GM23338 (cell line): ENCODE measurements around the gene HELZ. TPM values are rescaled to one million over a fixed set of nuclear protein-coding genes. Genes with fewer than 3 reads are reported as not detected.

Experiments
- ATAC-seq: fragments of 200-7000 bp; cut with Tn5 transposase; 3 replicates; pipeline ENCODE4 v1.9.1; 2020
- DNase-seq: peaks from one replicate; pipeline ENCODE4 v3.0.0-alpha.2; 2015; ENCODE audit warnings: low spot score
- H2AFZ ChIP-seq: fragments of 200-600 bp; sonication (generic); 2 replicates; pipeline ENCODE4 v1.8.0; 2016; ENCODE audit warnings: antibody characterized with exemption, mild to moderate bottlenecking, moderate library complexity
- H3F3A ChIP-seq: fragments of 200-600 bp; sonication (generic); replicated peaks from 2 replicates; pipeline ENCODE4 v1.8.0; 2017; ENCODE audit warnings: antibody characterized with exemption, mixed run types, low read depth
- H3K27ac ChIP-seq: fragments of 200-600 bp; sonication (generic); 2 replicates; pipeline ENCODE4 v1.6.1; 2016; ENCODE audit warnings: low read depth
- H3K27me3 ChIP-seq: fragments of 200-600 bp; sonication (generic); 2 replicates; pipeline ENCODE4 v1.8.0; 2016; ENCODE audit warnings: mild to moderate bottlenecking, mixed run types, moderate library complexity; ENCODE audit not compliant: insufficient read depth
- H3K36me3 ChIP-seq: fragments of 200-600 bp; sonication (generic); 2 replicates; pipeline ENCODE4 v1.8.0; 2016; ENCODE audit warnings: mild to moderate bottlenecking; ENCODE audit not compliant: insufficient read depth
- H3K4me1 ChIP-seq: fragments of 200-600 bp; sonication (generic); 2 replicates; pipeline ENCODE4 v1.8.0; 2016; ENCODE audit warnings: mild to moderate bottlenecking, moderate library complexity; ENCODE audit not compliant: insufficient read depth
- H3K4me2 ChIP-seq: fragments of 200-600 bp; sonication (generic); 2 replicates; pipeline ENCODE4 v1.7.1; 2017; ENCODE audit warnings: mixed run types
- H3K4me3 ChIP-seq: fragments of 200-600 bp; sonication (generic); 2 replicates; pipeline ENCODE4 v1.6.1; 2016; ENCODE audit warnings: mixed run types
- H3K79me2 ChIP-seq: fragments of 200-600 bp; sonication (generic); replicated peaks from 2 replicates; pipeline ENCODE4 v1.8.0; 2017; ENCODE audit warnings: mild to moderate bottlenecking; ENCODE audit not compliant: insufficient read depth
- H3K9me2 ChIP-seq: fragments of 200-600 bp; sonication (generic); 2 replicates; pipeline ENCODE4 v1.8.0; 2017; ENCODE audit not compliant: insufficient read depth
- H4K20me1 ChIP-seq: fragments of 200-600 bp; sonication (generic); replicated peaks from 2 replicates; pipeline ENCODE4 v1.8.0; 2017; ENCODE audit warnings: mild to moderate bottlenecking; ENCODE audit not compliant: insufficient read depth
- H3K27ac Mint-ChIP-seq: 2 replicates; pipeline ENCODE4 v1.8.0; 2020; ENCODE audit warnings: inconsistent platforms, mild to moderate bottlenecking, moderate library complexity, mixed read lengths
- H3K27me3 Mint-ChIP-seq: 3 replicates; pipeline ENCODE4 v1.8.0; 2022; ENCODE audit warnings: low read depth, mild to moderate bottlenecking, moderate library complexity, mixed read lengths, inconsistent platforms; ENCODE audit not compliant: insufficient read depth, poor library complexity
- H3K36me3 Mint-ChIP-seq: 3 replicates; pipeline ENCODE4 v1.8.0; 2021; ENCODE audit warnings: low read depth, mild to moderate bottlenecking, inconsistent platforms, moderate library complexity, mixed read lengths
- H3K4me1 Mint-ChIP-seq: 3 replicates; pipeline ENCODE4 v1.8.0; 2020; ENCODE audit warnings: mild to moderate bottlenecking, inconsistent platforms, mixed read lengths
- H3K4me3 Mint-ChIP-seq: 3 replicates; pipeline ENCODE4 v1.8.0; 2021; ENCODE audit warnings: moderate library complexity, mild to moderate bottlenecking, inconsistent platforms, mixed read lengths
- H3K9me3 Mint-ChIP-seq: 3 replicates; pipeline ENCODE4 v1.8.0; 2020; ENCODE audit warnings: moderate library complexity, mild to moderate bottlenecking, inconsistent platforms, mixed read lengths
- CREB1 ChIP-seq: fragments of 250-450 bp; sonication (Bioruptor Pico); IDR thresholded peaks from 2 replicates; pipeline ENCODE4 v1.5.0; 2020; ENCODE audit warnings: low read depth, mild to moderate bottlenecking, moderate library complexity
- ETS1 ChIP-seq: IDR thresholded peaks from 2 replicates; pipeline ENCODE4 v1.6.1; 2016; ENCODE audit warnings: antibody characterized with exemption
- EZH2 ChIP-seq: fragments of 200-600 bp; sonication (generic); IDR thresholded peaks from one replicate; pipeline ENCODE4 v1.8.0; 2017; ENCODE audit warnings: antibody characterized with exemption, mild to moderate bottlenecking, low read depth; ENCODE audit not compliant: unreplicated experiment
- JUNB ChIP-seq: IDR thresholded peaks from one replicate; pipeline ENCODE4 v1.6.1; 2016; ENCODE audit warnings: antibody characterized with exemption; ENCODE audit not compliant: unreplicated experiment
- POLR2AphosphoS5 ChIP-seq: IDR thresholded peaks from 2 replicates; pipeline ENCODE4 v1.6.1; 2016; ENCODE audit warnings: antibody characterized with exemption, low read depth
- STAT1 ChIP-seq: IDR thresholded peaks from one replicate; pipeline ENCODE4 v1.6.1; 2016; ENCODE audit warnings: antibody characterized with exemption; ENCODE audit not compliant: unreplicated experiment
- ZNF114 ChIP-seq: fragments of 250-450 bp; sonication (Bioruptor Pico); IDR thresholded peaks from 2 replicates; pipeline ENCODE4 v1.5.0; 2020; ENCODE audit warnings: mild to moderate bottlenecking, moderate library complexity
- ZNF462 ChIP-seq: fragments of 250-450 bp; sonication (Bioruptor Pico); IDR thresholded peaks from 2 replicates; pipeline ENCODE4 v1.5.0; 2020; ENCODE audit warnings: mild to moderate bottlenecking, moderate library complexity
- polyA plus RNA-seq: library from polyadenylated mRNA; unstranded; fragments of >200 nt; fragmentation: Nextera tagmentation; extraction: Ambion mirVana; gene quantifications from 2 replicates; pipeline ENCODE4 v1.2.1, GENCODE V29; 2016
- total RNA-seq: library from RNA; depleted of rRNA; stranded (reverse); fragments of >200 nt; shearing (Covaris generic); gene quantifications from 2 replicates; pipeline ENCODE4 v1.2.3, GENCODE V29; 2014
- TF ChIP-seq, protein P1 (sequence below): IDR thresholded peaks from one replicate; pipeline ENCODE4 v1.6.1; 2018; ENCODE audit warnings: antibody characterized with exemption; ENCODE audit not compliant: unreplicated experiment
- TF ChIP-seq, protein P2 (sequence below), 2 experiments: fragments of 200-600 bp in 1 of 2; sonication (generic) in 1 of 2; conservative IDR thresholded peaks; 2 replicates each; pipeline versions ENCODE4 v1.5.1 to v1.6.1; 2016 to 2017; ENCODE audit warnings: antibody characterized with exemption in 2 of 2, low read depth in 2 of 2, mild to moderate bottlenecking in 2 of 2, moderate library complexity in 1 of 2

HELZ gene
- total and polyA plus RNA-seq, 2 experiments from 2014 or later, result 38.9 to 62.0 TPM

GRCh38 chr17:67069603-67070136, 175.3 kb downstream of the HELZ start (continued):
- TF ChIP-seq, protein P1, sequence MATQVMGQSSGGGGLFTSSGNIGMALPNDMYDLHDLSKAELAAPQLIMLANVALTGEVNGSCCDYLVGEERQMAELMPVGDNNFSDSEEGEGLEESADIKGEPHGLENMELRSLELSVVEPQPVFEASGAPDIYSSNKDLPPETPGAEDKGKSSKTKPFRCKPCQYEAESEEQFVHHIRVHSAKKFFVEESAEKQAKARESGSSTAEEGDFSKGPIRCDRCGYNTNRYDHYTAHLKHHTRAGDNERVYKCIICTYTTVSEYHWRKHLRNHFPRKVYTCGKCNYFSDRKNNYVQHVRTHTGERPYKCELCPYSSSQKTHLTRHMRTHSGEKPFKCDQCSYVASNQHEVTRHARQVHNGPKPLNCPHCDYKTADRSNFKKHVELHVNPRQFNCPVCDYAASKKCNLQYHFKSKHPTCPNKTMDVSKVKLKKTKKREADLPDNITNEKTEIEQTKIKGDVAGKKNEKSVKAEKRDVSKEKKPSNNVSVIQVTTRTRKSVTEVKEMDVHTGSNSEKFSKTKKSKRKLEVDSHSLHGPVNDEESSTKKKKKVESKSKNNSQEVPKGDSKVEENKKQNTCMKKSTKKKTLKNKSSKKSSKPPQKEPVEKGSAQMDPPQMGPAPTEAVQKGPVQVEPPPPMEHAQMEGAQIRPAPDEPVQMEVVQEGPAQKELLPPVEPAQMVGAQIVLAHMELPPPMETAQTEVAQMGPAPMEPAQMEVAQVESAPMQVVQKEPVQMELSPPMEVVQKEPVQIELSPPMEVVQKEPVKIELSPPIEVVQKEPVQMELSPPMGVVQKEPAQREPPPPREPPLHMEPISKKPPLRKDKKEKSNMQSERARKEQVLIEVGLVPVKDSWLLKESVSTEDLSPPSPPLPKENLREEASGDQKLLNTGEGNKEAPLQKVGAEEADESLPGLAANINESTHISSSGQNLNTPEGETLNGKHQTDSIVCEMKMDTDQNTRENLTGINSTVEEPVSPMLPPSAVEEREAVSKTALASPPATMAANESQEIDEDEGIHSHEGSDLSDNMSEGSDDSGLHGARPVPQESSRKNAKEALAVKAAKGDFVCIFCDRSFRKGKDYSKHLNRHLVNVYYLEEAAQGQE, result no peak
- no peak for TF ChIP-seq POLR2AphosphoS5

DNA sequence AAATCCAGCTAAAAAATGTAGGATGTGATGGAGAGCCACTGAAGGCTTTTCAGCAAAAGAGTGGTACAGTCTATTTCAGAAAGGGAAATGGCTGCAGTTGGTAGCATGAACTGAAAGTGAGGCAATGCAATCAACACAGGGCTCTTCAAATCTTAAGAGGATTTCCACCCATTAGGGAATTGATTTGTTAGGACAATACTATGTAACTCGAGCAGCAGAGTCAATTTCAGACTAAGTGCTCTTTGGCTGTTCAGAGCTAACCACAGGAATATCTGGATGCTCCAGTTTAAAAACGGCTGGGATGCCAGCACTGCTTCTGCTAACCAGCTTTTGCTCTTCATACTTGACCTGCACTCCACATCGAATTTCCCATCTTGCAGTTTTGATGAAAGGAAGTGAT, 176.0 kb downstream of the HELZ start:
- Histone ChIP-seq H3K36me3 (no peaks in the 10 kb centered on the region), H3K4me1 (no peaks in the 10 kb centered on the region), H3K79me2 (no peaks in the 10 kb centered on the region), H4K20me1 (no peaks in the 10 kb centered on the region), H3K4me2 (no peak overlapping the region), H3K4me3 (no peak overlapping the region), H3K27me3 (no peaks in the 10 kb centered on the region), H3K27ac (no peak overlapping the region), H3K9me2 (no peaks in the 10 kb centered on the region), H2AFZ (no peak overlapping the region), H3F3A (no peaks in the 10 kb centered on the region)
- Mint-ChIP-seq H3K27me3 (peaks cover 5% of the 10 kb centered on the region), H3K27ac (no peak overlapping the region), H3K4me1 (no peaks in the 10 kb centered on the region), H3K9me3 (no peaks in the 10 kb centered on the region), H3K36me3 (no peaks in the 10 kb centered on the region), H3K4me3 (no peak overlapping the region)
- DNase-seq (no peak), ATAC-seq (no peak)
- TF ChIP-seq CREB1 (CRISPR knock-in tag) (no peak), STAT1 (no peak), ZNF462 (no peak), JUNB (no peak), ZNF114 (CRISPR knock-in tag) (no peak), POLR2AphosphoS5 (no peak), EZH2 (no peak), ETS1 (no peak)
- TF ChIP-seq, protein P2, sequence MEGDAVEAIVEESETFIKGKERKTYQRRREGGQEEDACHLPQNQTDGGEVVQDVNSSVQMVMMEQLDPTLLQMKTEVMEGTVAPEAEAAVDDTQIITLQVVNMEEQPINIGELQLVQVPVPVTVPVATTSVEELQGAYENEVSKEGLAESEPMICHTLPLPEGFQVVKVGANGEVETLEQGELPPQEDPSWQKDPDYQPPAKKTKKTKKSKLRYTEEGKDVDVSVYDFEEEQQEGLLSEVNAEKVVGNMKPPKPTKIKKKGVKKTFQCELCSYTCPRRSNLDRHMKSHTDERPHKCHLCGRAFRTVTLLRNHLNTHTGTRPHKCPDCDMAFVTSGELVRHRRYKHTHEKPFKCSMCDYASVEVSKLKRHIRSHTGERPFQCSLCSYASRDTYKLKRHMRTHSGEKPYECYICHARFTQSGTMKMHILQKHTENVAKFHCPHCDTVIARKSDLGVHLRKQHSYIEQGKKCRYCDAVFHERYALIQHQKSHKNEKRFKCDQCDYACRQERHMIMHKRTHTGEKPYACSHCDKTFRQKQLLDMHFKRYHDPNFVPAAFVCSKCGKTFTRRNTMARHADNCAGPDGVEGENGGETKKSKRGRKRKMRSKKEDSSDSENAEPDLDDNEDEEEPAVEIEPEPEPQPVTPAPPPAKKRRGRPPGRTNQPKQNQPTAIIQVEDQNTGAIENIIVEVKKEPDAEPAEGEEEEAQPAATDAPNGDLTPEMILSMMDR (conservative IDR thresholded peaks at IDR 0.05; ENCODE audit: low read depth in 2 of 2), result no peak
